ENCODE data around the gene TH.

The TH gene

DNA sequence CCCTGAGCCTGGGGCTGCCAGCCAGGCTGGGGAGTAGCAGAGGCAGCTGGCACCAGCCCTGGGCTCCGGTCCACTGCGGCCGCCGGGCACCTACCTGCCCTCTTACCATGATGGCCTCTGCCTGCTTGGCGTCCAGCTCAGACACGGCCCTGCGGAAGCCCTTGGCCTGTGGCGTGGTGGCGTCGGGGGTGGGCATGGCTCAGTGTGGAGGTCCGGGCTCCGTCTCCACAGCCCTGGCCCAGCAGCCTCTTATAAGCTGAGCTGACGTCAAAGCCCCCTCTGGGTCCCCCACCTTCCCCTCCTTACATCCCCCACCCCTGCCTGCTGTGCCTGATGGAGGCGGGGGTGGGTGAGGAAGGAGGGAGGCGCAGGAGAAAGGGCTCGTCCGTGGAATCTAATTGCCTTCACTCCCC, at the start of gene TH:
Gene TH, minus strand, starts transcription at position 225 of the 413 bp plus-strand sequence. Its CDS starts 29 bp downstream, at position 196.
- no peak for DNase-seq

DNA sequence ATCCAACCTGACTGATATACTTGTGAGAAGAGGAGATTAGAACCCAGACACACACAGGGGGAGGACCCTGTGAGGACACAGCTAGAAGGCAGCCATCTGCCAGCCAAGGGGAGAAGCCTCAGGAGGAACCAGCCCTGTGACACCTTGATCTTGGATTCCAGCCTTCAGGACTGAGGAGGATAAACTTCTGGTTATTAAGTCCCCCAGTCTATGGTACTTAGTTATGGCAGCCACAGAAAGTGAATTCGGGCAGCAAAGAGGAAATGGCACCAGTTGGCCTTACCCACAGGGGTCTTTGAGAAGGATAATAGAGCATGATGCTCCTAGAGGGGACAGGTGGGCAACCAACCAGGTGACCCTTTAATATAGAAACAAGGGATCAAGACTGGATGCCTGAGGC, 49.4 kb upstream of the TH start:
- DNase-seq, result no peak

DNA sequence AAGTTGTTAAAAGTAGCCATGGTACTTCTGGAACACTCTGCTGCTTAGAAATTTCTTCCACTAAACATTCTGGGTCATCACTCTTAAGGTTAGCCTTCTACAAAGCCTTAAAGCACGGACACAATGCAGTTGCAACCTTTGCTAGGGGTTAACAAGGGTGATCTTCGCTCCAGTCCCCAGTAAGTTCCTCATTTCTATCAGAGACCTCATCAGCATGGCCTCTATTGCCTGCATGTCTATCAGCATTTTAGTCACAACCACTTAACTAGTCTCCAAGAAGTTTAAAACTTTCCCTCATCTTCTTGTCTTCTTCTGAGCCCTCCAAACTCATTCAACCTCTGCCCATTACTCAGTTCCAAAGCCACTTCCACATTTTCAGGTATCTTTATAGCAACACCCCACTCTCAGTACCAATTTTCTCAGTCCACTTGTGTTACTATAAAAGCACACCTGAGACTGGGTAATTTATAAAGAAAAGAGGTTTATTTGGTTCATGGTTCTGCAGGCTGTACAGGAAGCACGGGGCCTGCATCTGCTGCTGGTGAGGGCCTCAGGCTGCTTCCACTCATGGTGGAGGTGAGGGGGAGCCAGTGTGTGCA, 48.7 kb upstream of the TH start:
- no peak for DNase-seq

DNA sequence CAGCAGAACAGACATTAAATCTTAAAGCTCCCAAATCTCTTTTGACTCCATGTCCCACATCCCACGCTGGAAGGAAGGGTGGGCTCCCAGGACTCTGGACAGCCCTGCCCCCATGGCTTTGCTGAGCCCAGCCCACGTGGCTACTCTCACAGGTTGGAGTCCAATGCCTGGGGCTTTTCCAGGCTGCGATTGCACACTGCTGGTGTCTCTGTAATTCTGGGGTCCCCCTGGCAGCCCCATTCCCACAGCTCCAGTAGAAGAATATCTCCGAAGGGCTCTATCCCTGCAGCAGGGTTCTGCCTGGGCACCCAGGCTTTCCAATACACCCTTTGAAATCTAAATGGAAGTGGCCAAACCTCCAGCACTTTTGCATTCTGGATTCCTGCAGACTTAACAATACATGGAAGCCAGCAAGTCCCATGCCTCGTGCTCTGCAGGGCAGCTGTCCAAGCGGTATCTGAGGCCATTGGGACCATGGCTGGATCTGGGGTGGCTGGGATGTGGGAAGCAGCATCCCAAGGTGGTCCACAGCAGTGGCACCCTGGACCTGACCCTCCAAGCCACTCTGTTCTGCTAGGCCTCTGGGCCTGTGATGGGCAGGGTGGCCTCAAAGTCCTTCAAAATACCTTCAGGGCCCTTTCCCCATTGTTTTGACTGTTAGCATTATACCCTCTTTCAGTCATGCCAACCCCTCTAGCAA, 47.9 kb upstream of the TH start:
- DNase-seq, result no peak

DNA sequence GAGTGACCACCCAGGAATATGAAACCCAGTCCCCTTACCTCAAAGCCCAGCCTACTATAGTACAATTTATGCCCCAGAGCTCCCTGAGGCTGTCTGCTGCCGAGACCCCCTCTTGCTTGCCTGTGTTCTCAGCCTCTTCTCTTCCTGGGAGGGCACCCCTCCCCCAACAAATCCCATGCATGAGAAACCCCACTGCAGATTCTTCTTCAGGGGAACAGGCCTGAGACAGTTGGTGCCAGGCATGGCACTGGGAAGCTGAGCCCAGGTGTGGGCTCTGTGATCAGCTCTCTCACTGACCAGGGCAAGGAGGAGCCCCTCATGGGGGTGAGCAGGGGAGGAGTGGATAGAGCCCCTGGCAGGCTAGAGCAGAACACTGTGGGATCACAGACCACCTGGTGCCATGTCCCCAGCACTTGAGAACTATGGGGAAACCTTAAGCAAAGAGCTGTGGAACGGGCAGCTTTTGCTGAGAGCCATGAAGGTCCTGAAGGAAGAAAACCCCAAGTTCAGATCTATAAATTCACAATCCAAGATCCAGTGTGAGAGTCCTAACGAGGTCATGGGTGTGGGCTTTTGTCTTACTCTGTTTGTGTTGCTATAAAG, 46.5 kb upstream of the TH start:
- DNase-seq, result no peak

DNA sequence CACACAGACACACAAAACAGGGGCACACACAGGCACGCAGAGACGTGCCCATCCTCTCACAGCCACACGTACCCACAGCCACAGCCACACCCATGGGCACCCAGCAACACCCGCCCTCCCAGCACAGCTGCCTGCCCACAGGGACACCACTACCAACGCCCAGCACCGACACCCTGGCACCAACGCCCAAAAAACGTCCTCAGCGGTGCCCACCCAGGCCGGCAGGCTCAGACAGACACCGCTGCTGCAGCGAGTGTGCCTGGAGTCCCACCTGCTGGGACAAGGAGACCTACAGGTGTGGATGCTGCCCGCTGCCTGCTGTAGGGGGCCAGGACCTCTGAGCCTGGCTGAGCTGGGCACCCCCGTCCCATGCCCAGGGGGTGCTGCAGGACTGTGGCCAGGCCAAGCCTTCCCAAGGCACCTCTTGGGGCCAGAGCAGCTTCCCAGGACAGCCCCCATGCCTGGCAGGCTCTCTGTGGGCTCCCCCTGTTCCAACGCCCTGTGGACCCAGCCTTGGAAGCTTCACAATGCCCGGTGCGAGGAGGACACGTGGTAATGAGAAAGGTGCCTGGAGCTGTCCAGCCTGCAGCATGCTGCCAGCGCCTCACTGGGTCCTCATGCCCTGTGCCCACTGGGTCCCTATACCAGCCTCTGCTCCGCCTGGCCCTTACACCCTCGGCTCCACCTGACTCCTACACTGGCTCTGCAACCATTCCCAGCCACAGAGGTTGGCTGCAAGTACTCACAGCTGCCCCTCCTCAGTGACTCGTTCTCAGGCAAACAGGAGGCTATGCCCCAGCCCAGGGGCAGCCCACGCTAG, 45.8 kb upstream of the TH start:
- no peak for DNase-seq

DNA sequence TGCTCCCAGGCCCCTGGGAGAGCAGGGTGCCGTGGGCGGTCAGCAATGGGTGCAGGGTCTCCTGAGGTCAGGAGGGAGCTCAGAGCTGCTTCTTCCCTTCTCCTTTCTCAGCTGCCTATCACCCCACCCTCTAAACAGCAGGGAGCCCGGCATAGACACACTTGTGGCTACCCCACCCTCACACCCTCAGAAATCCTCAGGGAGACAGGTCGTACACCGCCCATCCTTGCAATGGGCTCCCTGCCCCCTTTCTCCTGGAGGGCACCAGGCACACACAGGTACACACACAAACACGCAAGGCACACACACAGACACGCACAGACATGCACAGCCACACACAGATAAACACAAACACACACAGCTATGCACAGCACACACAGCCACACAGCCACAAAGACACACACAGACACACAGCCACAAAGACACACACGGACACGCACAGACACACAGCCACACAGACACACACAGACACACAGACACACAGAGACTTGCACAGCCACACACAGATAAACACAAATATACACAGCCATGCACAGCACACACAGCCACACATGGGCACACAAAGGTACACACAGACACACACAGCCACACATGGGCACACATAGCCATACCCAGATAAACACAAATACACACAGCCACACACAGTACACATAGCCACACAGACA, 44.9 kb upstream of the TH start:
- no peak for DNase-seq

DNA sequence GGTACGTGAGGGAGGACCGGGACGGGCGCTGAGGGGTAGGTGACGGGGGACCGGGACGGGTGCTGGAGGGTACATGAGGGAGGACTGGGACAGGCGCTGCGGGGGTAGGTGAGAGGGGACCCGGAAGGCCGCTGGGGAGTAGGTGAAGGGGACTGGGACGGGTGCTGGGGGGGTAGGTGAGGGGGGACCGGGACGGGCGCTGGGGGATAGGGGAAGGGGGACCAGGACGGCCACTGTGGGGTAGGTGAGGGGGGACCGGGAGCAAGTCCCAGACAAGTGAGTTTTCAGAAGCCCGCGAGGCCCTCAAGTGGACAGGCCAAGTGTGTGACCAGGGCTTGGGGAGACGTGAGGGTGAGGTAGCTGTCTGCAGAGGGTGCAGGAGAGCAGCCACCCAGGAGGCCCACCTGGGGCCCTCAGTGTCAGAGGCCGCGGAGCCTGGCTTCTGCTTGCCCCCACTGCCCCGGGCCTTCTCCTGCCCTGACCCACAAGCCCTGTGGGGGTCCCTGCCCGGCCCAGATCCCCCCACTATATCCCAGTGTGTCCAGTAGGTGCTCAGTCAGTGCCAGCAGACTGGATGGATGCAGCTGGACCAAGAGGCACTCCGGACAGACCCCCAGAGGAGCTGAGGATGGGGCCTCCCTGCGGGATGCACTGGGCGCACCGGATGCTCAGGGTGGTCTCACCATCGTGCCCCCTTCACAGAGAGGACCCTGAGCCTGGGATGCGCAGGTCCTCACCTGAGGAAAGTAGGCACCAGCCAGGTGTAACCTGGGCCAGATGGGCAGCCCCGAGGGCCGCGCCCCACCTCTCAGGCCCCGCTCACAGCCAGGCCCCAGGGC, 44.2 kb upstream of the TH start:
- no peak for DNase-seq

DNA sequence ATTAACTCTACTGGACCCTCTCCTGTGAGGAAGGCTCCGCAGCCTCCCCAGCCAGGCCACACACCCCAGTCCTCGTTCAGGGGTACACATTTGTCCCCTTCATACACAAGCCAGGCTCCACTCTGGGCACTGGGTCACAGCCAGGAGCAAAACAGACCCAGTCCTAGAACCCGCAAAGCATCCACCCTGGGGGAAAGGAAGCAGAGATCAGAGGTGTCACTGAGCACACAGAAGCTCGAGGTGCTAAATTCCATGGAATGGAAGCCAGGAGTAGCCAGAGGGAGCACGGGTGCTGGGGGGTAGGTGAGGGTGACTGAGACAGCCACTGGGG, 43.6 kb upstream of the TH start:
- no peak for DNase-seq

DNA sequence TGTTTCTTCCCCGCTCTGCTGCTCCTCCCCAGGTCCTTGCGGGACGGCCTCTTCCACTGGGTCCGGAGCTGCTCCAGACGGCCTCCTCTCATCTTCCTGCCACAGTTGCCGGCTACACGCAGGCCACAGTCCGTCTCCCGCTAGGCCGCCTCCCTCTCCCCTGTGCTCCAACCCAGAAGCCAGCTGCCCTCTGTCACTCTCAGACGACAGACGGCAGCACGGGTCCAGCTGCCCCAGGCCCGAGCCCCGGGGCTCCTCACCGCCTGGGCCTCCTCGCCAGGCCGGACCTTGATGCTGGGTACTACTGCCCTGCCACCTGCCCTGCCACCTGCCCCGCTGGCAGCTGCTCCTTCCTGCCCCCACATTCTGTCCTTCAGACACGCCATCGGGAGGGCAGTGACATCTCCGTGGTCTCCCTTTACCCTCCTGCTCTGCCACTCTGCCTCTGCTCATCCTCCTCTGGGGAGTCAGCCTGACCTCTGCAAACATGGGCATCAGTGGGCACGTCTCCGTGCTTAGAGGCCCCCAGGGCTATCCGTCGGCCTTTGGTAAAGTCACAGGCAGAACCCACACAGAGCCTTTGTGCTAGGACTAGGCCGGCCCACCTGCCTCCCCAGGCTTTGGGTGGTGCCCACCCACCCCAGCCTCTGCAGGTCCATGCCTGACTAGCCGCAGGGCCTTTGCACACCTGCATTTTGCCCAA, 43.1 kb upstream of the TH start:
- no peak for DNase-seq

DNA sequence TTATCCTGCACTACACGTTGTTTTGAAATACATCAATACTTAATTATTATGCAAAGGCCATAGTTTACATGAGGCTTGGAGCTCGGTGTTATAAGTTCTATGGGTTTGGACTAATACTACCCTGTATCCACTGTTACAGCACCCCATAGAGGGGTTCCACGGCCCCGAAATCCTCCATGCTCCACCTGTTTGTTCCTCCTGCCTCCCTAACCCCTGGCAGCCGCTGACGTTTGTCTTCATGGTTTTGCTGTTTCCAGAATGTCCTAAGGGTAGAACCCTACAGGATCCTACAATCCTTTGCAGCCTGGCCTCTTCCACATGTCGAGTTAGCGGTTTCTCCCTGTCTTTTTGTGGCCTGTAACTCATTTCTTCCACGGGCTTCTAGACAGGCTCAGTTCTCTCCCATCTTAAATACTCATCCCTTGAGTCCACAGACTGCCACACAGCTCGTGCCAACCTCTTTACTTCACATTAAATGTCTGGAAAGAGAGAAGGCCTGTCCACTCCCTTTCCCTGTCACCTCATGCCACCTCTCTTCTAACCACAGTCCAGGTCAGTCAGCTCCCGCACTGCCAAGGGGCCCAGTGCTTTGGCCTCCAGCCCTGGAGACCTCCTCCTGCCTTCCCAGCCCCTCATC, 42.4 kb upstream of the TH start:
- no peak for DNase-seq

DNA sequence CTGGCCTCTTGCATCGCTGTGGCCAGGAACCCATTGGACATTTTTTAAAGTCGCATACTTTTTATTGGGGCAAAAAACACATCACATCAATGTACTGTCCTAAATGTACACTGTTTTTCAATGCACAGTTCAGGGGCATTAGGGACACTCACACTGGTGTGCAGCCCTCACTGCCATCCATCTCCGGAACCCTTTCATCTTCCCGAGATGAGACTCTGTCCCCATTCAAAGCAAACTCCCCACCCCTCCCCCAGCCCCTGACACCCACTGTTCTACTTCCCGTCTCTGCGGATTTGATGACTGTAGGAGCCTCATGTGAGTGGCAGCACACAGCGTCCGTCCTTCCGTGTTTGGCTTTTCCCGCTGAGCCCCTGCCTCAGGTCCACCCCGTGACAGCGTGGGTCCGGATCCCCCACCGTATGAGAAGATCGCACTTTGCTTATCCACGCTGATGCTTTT, 41.8 kb upstream of the TH start:
- DNase-seq, result peak; percentile 25

DNA sequence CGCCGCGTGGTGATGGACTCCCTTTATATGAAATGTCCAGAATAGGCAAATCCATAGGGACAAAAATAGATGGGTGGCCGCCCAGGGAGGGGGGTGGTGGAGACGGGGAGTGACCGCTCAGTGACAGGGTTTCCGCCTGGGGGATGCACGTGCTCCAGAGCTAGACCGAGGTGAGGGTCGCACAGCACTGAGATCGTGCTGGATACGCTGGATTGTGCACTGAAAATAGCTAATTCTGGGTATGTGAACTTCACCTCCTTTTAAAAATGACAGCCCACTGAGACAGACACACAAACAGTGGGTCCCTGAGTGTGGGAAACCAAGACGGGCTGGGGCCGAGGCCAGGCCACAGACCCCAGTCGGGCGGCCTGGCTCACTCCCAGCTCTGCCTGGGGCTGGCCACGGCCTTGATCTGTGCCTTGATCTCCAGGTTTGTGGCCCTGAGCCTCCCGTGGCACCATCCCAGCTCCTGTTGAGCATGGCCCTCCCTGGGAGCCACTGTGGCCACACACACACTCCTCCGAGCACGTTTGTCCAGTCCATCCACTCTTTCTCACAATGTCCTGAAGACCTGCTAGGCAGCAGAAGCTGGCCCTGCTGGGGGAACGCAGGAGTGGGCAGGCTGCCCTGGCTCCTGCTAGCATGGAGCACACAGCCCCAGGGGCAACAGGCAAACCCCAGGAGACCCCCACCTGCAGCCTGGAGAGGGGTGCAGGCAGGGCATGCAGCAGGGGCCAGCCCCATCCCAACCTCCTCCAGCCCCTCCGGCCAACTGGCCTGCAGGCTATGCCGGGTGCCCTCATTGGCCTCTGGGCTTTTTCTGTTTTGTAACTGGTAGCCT, 41.0 kb upstream of the TH start:
- DNase-seq, result no peak

DNA sequence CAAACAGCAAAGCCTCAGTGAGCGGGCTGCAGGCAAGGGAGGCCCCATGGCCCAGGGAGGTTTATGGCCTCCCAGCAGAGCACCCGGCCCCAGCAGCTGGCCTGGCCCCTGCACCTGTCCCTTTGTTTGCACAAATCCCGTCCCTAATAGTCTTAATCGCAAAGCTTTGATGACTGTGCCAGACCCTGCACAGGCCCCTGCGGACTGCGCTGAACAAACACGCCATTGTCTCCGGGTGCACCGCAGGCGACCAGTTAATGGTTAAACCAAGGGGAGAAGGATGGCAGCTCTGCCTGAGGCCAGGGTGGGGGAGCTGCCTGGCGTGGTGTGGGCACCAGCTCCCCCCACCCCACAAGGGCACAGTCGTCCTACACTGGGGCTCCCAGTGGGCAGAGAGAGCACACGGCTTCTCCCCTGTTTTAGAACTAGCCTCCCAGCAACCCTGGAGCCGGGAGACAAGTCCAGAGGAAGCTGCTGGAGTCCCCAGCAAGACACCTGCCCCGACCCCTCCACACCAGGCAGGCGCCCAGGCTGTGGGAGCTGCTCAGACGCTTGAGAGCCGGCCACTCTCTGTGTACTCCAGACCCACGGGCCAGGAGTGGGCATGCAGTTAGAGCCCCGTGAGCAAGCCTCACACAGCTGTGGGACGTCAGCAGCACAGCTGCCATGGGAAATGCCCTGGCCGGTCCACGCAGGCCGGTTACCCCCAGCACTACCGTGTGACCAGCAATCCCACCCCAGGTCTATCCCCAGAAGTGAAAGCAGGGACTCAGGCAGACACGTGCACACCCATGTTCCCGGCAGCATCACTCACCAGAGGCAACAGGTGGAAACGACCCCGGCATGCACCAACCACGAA, 39.7 kb upstream of the TH start:
- no peak for DNase-seq

DNA sequence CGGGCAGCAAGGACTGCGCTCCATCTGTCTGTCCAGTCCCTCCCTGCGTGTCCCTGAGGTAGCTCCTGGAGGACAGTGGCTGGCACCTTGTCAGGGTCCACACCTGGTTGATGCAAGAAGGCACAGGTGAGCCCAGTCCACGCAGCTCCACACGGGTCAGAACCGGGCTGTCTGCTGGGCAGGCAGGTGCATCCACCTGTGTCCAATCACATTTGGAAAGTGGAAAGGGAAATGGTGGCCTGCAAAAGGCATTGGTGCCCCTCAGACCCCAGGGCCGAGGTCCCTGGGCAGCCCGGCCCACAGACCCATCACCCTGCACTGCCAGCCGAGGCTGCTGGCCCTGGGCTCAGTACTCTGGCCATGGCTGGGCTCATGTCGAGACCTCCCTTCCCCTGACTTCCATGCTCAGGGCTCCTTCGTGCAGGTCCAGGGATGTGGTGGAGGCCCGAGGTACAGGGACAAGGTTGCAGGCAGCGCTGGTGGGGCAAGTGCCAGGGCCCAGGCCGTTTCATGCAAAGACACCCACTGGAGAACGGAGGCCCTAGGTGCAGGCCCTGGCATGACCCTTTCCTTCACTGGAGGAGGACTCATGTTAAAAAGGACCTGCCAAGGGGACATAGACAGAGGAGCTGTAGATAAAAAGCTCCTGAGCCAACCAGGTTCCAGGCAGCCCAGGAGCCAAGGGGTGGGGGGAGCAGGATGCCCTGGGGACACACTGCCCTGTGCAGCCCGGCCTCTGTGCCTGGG, 38.9 kb upstream of the TH start:
- DNase-seq, result no peak

DNA sequence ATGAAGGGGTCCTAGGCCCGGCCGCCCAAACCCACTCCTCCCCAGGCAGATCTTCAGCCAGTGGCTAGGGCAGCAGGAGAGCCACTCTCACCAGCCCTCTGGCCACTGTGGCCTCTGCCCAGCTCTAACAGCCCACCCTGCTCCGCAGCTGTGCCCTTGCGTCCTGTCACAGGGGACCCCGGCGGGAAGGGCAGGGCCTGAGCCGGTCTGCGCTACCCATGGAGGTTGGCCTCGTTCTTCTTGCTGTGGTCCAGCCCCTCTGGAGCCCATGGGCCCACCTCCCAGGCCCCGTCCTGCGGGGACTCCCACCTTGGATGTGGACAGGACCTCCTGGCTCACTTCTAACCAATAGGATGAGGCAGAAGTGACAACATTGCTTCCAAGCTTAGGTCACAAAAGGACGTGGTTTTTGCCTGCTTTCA, 38.3 kb upstream of the TH start:
- DNase-seq, result no peak

DNA sequence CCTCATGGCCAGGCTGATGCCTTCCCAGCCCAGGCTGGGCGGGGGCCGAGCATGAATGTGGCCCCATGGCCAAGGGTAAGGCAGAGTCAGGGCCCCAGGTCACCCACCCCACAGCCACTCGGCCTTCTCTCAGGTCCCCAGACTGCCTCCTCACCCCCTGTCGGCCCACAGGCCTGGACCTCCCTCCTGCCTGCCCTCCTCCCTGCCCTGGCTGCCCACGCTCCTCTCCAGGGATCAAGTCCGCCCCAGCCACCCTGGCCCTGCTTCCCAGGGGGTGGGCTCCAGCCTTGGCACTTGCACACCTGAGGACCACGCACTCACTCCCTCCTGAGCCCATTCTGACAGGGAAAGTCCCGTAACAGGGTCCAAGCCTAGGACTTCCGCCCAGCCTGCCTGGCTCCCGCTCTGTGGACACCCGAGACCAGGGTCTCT, 37.8 kb upstream of the TH start:
- DNase-seq, result no peak

DNA sequence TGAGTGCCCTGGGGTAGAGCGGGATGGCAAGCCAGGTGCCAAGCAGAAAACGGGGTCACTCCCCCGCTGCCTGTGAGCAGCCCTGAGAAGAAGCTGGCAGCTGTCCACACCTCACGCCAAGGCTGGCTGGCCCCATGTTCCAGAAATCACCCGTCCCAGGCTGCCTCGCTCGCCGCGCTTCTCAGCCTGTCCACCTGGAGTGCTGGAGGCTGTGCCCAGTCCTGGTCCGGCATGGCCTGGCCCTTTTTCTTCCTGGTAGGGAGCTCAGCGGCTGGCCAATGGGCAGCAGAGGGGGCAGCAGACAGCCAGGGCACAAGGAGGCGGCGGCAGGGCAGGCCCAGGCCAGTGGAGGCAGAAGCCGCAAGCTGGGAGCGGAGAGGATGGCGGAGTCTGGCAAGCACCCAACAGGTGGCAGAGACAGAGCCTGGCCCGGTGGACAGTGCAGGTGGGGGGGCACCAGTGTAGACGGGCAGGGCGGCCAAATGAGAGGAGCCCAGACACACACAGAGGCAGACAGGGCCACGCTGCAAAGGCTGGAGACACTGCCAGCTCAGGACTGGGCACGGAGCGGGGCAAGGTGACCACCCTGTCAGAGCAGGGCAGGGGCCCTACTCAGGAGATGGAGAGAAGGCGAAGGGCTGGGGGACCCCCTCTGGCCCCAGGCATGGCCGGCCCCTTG, 37.2 kb upstream of the TH start:
- no peak for DNase-seq

Data from stimulated activated CD4-positive, alpha-beta T cell treated with anti-CD3 and anti-CD28 coated beads, Interleukin-4, amount 100 ng/mL, for 1 hour (primary cell).